ENCODE results near the gene HOXC6. TPM values are rescaled to one million over a fixed set of nuclear protein-coding genes. Genes with fewer than 3 reads are reported as not detected.
"Not testable (repeated sequence)": the region's sequence is repeated elsewhere in the genome, so short reads cannot be mapped to it uniquely, and the experiment has no call there.

The HOXC6 gene
- total RNA-seq, 1 experiment from 2014 or later, result not detected

DNA sequence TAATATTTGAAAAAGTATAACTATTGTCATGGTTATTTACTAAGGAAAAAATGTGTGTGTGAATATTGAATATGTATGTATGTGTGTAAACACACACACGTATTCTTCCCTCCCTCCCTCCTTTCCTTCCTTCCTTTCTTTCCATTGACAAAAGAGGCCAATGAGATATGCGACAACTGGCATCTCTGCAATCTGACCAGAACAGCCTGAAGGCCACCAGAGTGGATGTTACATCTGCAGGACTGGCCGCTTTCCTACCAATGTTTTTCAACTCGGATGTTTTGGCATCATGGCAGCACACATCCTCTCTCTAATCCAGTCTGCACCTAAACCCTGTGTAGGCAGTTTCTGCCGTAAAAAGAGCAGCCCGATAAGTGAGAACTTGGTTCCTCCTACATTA lies 46.1 kb downstream of the HOXC6 start:
- DNase-seq (ENCODE audit: low spot score) (no peak), ATAC-seq (no peak)
- POLR2A ChIA-PET, result no interaction called here
- Mint-ChIP-seq H3K27ac (peak overlapping the region; percentile 91; the same call in 1 of the 2 replicates), H3K9me3 (no peaks in the 10 kb centered on the region), H3K4me3 (no peak overlapping the region), H3K27me3 (ENCODE audit: low read depth) (peaks cover 87% of the 10 kb centered on the region), H3K36me3 (no peaks in the 10 kb centered on the region), H3K4me1 (peaks cover 49% of the 10 kb centered on the region)
- CTCF ChIA-PET, result interaction anchor here (2.4 kb wide), 1 partner anchor 127 kb away, joined by 16 read pairs; no protein-coding TSS in a partner anchor
- TF ChIP-seq E2F1 (CRISPR knock-in tag; IDR thresholded peaks at IDR 0.05), result no peak

DNA sequence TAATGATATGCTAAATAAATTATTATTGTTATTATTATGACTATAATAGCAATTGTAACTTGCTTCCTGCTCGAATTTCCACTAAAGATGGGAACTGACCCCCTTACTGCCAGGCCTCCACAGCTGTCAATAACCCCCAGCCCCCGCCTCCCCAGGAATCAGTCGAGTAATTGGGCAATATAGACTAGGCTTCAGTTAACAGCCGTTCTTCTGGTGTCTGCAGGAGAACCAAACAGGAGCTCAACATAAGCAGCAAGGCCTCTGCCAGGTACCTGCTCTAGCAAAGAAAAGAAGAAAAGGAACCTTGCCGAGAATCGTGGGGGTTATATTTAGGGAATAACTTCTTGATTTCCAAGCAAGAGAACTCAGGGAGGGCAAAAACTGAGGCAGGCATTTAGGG lies 47.2 kb downstream of the HOXC6 start:
- TF ChIP-seq TEAD4 (CRISPR knock-in tag; IDR thresholded peaks at IDR 0.05), result no peak
- CTCF ChIA-PET, result interaction anchor here (0.6 to 2.4 kb wide), 7 partner anchors 12 to 609 kb away, joined by 3 to 16 read pairs (median 6); partner anchors contain the start of genes COPZ1 and HOXC5
- H3K27me3 Mint-ChIP-seq (ENCODE audit: low read depth), result peaks cover 87% of the 10 kb centered on the region
- H3K4me1 Mint-ChIP-seq, result peaks cover 55% of the 10 kb centered on the region
- H3K4me3 Mint-ChIP-seq, result peak overlapping the region; percentile 40; the same call in 1 of the 2 replicates
- no peaks in the 10 kb centered on the region for H3K36me3 Mint-ChIP-seq
- POLR2A ChIA-PET, result interaction anchor here (0.6 to 1.1 kb wide), 5 partner anchors 10 to 134 kb away, joined by 3 to 10 read pairs (median 3); partner anchors contain the start of gene HOXC4
- H3K9me3 Mint-ChIP-seq, result no peaks in the 10 kb centered on the region
- DNase-seq (ENCODE audit: low spot score), result no peak
- peak overlapping the region; percentile 72 for H3K27ac Mint-ChIP-seq
- ATAC-seq, result peak; percentile 27

- Mint-ChIP-seq H3K4me1 (peaks cover 61% of the 10 kb centered on the region), H3K36me3 (no peaks in the 10 kb centered on the region), H3K4me3 (peak overlapping the region; percentile 54), H3K27me3 (ENCODE audit: low read depth) (peaks cover 87% of the 10 kb centered on the region), H3K9me3 (no peaks in the 10 kb centered on the region), H3K27ac (peak overlapping the region; percentile 98)
- TF ChIP-seq SP1 (CRISPR knock-in tag; conservative IDR thresholded peaks at IDR 0.05) (no peak), FOXP1 (CRISPR knock-in tag; IDR thresholded peaks at IDR 0.05; ENCODE audit: borderline replicate concordance) (no peak), FOXJ3 (CRISPR knock-in tag; IDR thresholded peaks at IDR 0.05; ENCODE audit: borderline replicate concordance) (no peak), FOXK1 (CRISPR knock-in tag; IDR thresholded peaks at IDR 0.05) (0 out of 2 replicates have a peak, but pooled peaks have one; percentile 49)
- TF ChIP-seq, protein P1, sequence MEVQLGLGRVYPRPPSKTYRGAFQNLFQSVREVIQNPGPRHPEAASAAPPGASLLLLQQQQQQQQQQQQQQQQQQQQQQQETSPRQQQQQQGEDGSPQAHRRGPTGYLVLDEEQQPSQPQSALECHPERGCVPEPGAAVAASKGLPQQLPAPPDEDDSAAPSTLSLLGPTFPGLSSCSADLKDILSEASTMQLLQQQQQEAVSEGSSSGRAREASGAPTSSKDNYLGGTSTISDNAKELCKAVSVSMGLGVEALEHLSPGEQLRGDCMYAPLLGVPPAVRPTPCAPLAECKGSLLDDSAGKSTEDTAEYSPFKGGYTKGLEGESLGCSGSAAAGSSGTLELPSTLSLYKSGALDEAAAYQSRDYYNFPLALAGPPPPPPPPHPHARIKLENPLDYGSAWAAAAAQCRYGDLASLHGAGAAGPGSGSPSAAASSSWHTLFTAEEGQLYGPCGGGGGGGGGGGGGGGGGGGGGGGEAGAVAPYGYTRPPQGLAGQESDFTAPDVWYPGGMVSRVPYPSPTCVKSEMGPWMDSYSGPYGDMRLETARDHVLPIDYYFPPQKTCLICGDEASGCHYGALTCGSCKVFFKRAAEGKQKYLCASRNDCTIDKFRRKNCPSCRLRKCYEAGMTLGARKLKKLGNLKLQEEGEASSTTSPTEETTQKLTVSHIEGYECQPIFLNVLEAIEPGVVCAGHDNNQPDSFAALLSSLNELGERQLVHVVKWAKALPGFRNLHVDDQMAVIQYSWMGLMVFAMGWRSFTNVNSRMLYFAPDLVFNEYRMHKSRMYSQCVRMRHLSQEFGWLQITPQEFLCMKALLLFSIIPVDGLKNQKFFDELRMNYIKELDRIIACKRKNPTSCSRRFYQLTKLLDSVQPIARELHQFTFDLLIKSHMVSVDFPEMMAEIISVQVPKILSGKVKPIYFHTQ (CRISPR knock-in tag; IDR thresholded peaks at IDR 0.05), result no peak
- TF ChIP-seq, protein P2, sequence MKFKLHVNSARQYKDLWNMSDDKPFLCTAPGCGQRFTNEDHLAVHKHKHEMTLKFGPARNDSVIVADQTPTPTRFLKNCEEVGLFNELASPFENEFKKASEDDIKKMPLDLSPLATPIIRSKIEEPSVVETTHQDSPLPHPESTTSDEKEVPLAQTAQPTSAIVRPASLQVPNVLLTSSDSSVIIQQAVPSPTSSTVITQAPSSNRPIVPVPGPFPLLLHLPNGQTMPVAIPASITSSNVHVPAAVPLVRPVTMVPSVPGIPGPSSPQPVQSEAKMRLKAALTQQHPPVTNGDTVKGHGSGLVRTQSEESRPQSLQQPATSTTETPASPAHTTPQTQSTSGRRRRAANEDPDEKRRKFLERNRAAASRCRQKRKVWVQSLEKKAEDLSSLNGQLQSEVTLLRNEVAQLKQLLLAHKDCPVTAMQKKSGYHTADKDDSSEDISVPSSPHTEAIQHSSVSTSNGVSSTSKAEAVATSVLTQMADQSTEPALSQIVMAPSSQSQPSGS (CRISPR knock-in tag; IDR thresholded peaks at IDR 0.05; ENCODE audit: borderline replicate concordance, low read depth), result no peak
- TF ChIP-seq, protein P3, sequence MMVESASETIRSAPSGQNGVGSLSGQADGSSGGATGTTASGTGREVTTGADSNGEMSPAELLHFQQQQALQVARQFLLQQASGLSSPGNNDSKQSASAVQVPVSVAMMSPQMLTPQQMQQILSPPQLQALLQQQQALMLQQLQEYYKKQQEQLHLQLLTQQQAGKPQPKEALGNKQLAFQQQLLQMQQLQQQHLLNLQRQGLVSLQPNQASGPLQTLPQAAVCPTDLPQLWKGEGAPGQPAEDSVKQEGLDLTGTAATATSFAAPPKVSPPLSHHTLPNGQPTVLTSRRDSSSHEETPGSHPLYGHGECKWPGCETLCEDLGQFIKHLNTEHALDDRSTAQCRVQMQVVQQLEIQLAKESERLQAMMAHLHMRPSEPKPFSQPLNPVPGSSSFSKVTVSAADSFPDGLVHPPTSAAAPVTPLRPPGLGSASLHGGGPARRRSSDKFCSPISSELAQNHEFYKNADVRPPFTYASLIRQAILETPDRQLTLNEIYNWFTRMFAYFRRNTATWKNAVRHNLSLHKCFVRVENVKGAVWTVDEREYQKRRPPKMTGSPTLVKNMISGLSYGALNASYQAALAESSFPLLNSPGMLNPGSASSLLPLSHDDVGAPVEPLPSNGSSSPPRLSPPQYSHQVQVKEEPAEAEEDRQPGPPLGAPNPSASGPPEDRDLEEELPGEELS (CRISPR knock-in tag; IDR thresholded peaks at IDR 0.05), result peak; percentile 83; the same call in 1 of the 2 replicates
- peak; percentile 98 for ATAC-seq
- ChIA-PET POLR2A (interaction anchor here (0.6 to 1.1 kb wide), 4 partner anchors 11 to 134 kb away, joined by 3 to 10 read pairs (median 4); no protein-coding TSS in a partner anchor), CTCF (interaction anchor here (0.6 to 2.8 kb wide), 8 partner anchors 11 to 249 kb away, joined by 3 to 16 read pairs (median 6); partner anchors contain the start of genes COPZ1 and HOXC5)
- DNase-seq (ENCODE audit: low spot score), result peak; percentile 64
Observed at GRCh38 chr12:54075974-54076373, 47.7 kb downstream of the HOXC6 start.

- ATAC-seq; H3K27ac Mint-ChIP-seq; DNase-seq (ENCODE audit: low spot score); H3K36me3 Mint-ChIP-seq; H3K9me3 Mint-ChIP-seq; POLR2A ChIA-PET: not testable (repeated sequence)
- CTCF ChIA-PET, result interaction anchor here (0.7 to 2.8 kb wide), 5 partner anchors 46 to 137 kb away, joined by 3 to 11 read pairs (median 3); partner anchors contain the start of gene HOXC5
- H3K4me1 Mint-ChIP-seq, result peaks cover 70% of the 10 kb centered on the region
- H3K4me3 Mint-ChIP-seq, result peak overlapping the region; percentile 37
- peaks cover 86% of the 10 kb centered on the region for H3K27me3 Mint-ChIP-seq (ENCODE audit: low read depth)
Observed at GRCh38 chr12:54077843-54078242, 49.6 kb downstream of the HOXC6 start.

GRCh38 chr12:54079115-54079514 lies 50.9 kb downstream of the HOXC6 start:
- peak overlapping the region; percentile 49 for H3K4me3 Mint-ChIP-seq
- DNase-seq (ENCODE audit: low spot score); H3K9me3 Mint-ChIP-seq; H3K36me3 Mint-ChIP-seq; POLR2A ChIA-PET; ATAC-seq; H3K27ac Mint-ChIP-seq: not testable (repeated sequence)
- peaks cover 86% of the 10 kb centered on the region for H3K27me3 Mint-ChIP-seq (ENCODE audit: low read depth)
- H3K4me1 Mint-ChIP-seq, result peaks cover 79% of the 10 kb centered on the region
- CTCF ChIA-PET, result interaction anchor here (1.0 kb wide), 1 partner anchor 122 kb away, joined by 4 read pairs; no protein-coding TSS in a partner anchor

All from WTC11 (cell line).